RKO (cell line): Measurements from ENCODE around the gene NTM.

Experiments
- DNase-seq: peaks from one replicate; pipeline ENCODE4 v3.0.0-alpha.2; 2016; ENCODE audit warnings: low spot score

The NTM gene

DNA sequence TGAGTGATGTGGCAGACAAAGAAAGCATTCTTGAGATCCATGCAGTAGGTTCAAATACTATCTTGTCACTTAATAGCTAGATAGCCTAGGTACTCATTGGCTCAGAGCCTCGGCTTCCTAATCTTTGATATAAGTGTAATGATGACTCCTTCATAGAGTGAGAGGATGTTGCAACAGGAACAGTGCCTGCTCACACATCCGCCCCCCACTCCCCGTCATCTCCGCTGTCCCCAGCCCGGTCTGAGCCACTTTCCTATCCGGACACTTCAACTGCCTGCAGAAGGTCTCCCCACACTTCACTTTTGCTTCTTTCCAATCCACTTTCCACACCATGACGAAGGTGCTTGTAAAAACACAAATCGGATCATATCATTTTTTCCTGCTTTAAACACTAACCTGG lies 128.8 kb downstream of the NTM start:
- DNase-seq, result no peak

DNA sequence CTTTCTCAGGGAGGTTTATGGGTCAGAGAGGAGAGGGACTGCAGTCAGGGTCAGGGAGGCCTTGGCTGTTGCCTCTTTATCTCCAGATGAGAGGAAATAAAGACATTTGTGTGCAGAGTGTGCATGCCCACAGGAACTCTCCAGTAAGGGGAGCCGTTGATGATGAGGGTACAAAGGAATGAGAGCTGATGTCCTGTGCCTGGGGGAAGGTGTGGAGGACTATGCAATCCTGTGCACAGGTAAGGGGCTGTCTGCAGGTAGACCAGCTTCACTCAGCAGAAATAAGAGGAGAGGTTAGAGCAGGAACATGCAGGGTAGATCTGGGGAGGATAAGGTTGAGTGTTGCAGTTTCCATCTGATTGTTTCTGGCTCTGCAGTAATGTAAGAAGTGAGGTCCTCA lies 132.6 kb downstream of the NTM start:
- DNase-seq, result no peak

DNA sequence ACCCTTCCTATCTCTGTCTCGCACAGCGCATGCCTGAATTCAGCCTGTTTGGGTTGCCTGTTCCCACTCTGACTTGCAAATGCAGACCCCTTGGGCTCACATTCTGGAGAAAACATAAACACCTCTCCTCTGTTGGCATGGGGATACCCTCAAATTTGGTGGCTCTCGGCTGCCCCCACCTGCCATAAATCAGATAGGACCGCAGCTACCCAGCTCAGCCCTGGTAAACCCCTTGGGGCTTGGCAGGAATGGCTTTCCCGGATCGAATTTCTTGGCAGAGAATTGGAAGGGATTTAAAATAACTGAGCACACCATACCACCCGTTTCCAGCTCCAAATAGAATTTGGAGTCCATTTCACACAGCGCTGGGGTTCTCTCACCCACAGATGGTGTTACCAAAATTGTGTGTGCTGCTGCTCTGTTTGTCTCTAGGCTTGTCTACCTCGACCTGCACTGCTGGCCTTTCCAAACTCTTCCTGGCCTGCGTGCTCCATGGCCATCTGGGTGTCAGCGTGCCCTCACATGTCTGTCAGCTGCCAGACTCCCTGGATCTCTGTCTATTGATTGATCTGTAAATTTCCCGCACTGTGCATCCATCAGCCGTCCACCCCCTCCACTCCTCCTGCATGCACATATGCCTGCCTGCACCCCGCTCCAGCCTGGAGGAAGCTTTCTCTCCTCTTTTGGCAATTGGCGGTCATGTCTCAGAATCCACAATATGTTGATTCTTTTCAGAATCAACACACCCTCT lies 134.0 kb downstream of the NTM start:
- DNase-seq, result no peak

DNA sequence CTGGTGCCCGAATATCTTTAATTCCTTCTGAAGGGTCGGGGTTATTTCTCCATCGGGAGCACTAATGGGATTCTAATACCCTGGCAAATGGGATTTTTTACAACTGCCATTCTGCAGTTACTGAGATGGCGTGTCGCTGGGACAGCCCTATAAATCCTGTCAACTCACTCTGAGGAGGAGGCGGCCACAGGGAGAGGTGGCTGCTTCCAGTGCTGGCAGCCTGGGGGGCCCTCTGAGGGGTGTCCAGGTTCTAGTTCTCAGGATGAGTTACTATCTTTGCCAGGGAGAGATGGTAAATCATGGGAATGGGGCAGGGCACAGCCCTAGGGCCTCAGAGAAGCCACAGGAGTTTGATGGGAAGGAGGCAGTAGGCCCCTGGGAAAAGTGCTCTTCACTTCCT lies 135.9 kb downstream of the NTM start:
- no peak for DNase-seq

DNA sequence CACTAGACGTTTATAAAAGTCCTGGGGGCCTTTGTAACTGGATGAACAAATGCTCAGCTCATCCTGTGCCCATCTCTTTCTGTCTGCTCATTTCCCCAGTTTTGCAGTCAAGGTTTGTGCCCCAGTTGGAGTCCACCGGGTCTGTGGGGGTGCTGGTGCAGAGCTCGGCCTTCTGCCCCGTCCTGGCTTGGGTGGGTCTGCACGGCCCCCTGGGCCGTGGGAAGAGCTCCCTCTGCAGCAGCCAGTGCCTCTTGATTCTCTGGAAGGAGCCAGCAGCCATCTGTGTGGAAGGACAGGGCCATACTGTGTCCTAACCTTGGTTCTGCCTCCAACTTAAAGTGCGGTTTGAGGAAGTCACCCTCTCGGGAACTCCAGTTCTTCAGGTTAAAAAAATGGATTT lies 140.2 kb downstream of the NTM start:
- DNase-seq, result no peak

DNA sequence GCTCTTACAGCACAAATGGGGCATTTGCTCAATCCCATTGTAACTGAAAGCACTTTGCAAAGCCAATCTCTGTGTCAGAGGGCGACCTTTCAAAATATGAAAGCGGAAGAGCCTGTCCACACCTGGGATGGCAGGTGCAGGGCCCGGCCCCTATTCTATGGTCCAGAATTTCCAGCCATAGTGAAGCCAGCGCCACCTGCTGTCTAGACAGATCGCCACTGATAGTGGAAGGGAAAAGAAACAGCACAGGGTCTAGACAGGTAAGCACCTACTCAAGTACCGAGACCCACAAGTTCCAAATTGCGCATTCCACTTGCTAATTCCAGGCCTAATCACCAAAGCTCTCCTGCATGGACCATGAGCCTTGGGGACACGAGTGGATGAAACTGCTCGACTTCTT lies 141.4 kb downstream of the NTM start:
- no peak for DNase-seq

DNA sequence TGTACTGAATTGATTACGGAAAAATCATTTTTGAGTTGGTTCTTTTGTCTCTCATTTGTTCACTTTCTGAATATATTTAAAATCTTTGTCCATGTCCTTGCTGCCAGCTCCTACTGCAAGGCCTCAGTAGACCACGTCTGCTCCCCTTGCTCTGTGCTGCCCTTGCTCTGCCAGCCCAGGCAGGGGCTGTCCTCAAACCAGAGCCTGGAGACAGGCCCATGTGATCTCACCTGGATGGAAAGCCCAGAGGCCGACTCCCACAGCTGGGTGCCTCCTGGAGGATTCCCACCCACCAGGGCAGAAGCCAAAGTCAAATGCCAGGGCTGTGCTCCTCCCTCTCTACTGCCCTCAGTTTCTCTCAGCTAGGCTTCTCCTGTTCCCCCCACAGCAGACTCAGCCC lies 141.8 kb downstream of the NTM start:
- DNase-seq, result no peak

DNA sequence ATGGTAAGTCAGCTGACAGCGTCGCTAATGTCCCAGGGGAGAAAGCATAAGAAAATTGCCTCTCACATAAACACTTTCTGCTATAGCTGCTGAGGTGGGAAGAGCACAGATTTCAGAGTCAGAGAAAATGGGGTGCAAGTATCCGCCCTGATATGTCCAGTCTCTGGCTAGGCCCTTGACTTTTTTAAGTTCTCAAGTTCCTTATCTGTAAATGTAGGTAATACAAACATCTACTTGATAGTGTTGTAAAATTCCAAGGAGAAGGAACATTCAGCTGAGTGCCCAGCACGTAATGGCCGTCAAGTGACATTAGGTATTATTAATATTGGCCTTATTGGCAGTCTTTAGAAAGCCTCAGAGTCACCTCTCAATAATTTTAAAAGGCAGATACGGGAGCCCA lies 143.6 kb downstream of the NTM start:
- DNase-seq, result no peak

DNA sequence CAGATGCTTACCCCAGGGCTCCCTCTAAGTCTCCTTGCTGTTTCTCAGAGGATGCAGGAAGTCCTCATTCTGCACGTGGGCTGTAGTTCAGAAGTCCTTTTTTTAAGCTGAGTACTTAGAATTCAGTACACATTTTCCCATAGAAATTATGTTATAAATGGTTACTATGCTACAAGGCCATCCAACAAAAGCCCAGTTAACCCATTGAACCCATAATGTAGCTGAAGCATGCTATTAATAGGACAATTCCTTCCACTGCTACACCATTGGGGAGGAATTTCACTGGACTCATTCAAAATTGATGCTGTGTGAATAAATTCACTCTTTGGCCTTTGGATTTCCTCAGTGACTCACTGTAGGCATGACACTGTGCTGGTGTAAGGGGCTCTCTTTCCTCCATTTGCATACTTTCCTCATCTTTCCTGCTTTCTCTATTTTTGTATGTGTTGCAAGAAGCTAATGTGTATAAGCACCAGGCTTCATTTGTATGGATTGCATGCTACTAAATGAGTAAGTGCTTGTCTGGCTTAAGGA lies 148.0 kb downstream of the NTM start:
- DNase-seq, result no peak

DNA sequence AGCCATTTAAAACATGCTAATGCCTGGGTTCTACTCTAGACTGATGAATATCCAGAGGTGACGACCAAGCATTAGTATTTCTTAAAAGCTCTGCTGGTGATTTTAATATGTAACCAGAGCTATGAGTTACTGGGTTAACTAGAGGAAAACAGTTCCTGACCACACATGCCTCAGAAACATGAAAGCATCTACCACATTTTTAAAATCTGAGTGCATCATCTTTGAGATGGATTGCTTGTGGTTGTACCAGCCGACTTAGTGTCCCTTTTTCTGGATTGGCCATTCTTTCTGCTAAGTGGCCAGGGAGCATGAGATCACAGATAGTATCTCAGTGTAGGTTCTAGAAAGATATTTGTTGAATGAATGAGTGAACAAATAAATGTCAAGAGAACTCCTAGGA lies 152.4 kb downstream of the NTM start:
- no peak for DNase-seq

DNA sequence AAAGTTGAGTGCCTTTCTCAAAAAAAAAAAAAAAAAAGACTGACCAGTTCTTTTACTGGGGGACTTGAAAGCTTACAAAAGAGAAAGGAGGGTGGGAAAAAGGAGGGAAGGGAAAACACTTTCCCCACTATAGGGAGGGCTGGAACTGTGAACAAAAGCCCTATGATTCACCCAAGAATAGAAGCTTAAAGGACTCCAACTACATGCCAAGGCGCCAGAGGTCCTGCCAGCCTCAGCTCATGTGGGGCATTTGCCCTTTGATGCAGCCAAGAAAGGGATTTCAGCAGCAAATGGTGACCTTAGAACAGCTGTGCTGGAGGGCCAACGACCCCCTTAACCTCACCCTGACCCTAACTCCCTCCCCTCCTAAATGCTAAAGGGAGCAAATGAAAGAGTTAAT lies 160.0 kb downstream of the NTM start:
- no peak for DNase-seq

DNA sequence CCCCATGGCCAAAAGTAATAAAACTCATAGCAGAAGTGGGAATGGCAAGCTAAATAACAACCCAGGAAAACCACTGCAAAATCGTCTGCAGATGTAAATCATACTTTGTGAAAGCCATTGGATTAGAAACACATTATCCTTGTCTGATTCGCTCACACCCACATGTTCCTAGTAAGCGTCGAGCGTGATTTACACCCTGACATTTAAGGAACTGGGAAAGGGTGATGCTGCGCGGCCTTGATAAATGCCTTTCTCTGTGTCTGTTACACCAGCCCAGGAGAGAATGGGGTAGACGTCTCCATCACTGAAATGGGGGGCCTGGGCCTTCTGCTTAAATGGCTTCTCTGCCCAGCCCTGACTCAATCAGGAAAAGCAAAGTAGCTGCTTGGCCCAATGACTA lies 162.7 kb downstream of the NTM start:
- no peak for DNase-seq

DNA sequence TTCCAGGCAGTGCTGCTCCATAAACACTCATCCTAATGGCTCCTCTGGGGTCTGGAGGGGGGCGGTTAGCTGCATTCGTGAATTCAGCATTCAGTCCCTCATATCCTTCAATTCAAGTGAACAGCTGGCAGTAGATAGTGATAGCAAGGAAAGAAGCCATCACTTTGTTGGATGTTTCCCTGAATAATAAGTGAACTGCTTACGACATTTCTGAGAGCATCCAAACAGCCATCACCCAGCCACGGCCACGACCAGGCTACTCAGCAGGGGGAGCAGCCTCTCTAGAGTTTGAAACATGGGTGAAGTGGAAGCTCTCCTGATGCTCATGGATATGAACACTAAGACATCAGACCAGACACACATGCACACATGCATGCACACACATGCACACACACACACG lies 163.6 kb downstream of the NTM start:
- DNase-seq, result no peak

DNA sequence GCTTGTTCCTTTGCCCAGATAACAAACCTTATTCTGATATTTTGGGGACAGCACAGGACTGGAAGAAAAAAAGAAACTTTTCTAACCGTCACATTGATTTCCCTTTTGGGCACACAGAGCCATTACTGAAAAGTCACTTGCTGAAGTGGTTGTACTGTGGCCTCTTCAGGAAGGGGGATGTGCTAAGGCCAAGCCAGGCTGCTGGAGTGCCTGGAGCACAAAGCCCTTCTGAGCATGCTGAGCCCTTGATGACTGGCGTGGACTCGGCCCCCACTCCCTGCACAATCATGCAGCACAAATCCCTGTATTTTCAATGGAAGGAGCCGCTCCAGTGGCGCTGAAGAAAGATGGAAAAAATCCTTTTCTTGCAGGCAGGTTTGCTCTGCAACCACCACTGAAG lies 164.2 kb downstream of the NTM start:
- DNase-seq, result no peak

DNA sequence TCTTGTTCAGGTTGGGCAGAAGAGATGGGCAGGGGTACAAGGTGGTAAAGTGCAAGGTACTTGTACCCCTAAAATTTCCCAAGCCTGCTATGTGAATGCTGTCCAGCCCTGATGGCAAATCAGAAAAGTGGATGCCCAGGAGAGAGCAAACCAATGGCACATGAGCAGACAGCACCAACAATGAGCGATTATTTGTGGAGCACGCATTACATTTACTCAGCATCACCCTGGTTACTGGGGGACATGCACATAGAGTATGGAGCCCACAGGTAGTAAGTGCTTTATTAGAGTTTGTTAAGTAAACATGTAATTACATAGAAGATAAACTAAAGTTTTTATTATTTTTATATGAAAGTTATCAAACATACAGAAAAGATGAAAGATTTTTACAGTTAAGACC lies 165.7 kb downstream of the NTM start:
- DNase-seq, result no peak

DNA sequence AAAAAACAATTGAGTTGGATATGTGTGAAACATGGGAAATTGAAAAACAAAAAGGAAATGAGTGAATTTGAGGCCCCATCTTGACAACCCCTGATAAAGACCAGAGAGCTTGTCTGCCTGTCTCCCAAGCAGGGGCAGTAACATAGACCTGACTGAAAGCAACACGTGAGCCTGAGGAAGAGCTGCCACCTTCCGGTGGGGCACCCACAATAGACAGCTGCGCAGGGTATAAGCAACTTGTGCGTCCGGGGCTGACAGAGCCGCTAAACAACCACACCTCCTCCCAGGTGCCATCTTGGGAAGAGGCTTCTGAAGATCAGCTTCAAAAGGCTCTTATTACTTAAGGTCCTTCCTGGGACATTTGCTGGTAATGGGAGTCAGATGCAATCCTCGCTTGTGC lies 166.8 kb downstream of the NTM start:
- no peak for DNase-seq

DNA sequence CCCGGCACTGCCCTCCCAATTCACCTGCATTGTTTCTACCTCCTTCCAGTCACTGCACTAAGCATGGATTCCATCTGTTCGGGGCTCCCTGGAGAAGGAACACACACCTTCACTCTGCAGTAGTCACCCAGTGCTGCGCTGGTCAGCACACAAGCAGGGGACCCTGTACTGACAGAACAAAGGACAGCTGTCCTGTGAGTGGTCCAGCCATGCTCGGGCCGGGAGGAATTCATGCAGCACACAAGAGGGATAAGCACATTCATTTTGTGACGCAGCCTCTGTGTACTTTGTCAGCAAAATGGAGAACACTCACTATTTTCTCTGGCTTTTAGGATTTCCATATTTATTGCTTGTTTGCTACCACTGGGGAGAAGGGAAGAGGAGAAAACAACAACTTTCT lies 167.3 kb downstream of the NTM start:
- no peak for DNase-seq

DNA sequence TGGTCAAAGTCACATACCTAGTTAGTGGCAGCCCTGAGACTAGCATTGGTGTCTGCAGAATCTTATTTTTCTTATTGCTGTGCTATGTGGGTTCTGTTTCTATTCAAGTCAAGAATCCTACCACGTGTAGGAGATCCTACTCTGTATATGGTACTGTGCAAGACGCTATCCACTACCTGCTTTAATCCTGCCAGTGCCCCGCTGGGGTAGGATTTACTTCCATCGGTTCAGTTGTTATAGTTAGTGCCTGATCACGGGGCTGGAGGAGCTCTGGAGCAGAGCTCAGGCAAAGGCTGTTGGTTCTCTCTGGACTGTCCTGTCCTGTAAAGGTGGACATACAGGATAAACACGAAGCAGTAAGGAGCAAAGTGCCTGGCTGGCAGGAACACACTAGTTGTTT lies 167.9 kb downstream of the NTM start:
- no peak for DNase-seq

DNA sequence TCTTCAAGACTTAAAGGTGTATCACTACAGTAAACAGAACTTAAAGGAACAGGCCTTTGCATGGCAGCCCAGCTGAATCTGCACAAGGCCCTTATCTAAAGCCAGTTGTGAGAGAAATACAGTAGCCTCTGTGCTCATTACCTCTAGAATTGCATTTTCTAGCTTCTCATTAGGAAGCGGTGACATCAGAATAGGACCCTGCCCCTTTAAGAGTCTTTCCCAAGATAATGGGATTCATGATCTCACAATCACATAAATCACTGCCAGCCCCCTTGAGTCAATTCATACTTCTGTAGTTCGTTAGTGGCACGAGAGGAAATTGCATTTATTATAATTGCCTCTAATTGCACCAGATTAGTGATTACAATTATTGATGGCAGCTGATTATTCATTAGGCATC lies 170.3 kb downstream of the NTM start:
- DNase-seq, result no peak

DNA sequence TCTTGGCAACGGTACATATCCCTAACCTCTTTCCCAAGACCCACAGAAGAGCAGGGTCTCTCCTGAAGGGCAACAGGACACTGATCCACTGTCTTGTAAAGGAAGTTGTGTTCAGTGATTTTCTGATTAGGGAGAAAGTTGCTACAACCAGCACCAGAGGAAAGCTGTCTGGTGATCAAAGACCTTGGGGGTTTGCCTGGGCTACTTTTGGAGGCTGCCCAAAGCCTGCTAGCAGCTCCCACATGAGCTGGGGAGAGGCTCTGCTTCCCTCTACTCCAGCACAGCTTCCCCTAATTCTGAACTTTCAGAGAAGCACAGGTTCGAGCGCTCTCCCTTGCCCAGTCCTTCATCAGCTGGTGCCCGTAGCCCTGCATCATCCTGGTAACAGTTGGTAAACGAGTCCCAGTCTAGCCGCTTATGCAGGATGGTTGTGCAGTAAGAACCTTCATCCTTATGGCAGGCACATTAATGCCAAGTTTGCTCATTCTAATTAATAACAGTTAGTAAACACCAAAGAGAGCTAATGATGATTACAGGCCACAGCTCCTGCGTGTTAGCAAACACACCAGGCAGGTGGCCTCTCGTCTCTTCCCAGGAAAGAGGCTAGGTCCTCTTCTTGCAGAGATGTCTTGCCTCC lies 173.1 kb downstream of the NTM start:
- DNase-seq, result no peak

DNA sequence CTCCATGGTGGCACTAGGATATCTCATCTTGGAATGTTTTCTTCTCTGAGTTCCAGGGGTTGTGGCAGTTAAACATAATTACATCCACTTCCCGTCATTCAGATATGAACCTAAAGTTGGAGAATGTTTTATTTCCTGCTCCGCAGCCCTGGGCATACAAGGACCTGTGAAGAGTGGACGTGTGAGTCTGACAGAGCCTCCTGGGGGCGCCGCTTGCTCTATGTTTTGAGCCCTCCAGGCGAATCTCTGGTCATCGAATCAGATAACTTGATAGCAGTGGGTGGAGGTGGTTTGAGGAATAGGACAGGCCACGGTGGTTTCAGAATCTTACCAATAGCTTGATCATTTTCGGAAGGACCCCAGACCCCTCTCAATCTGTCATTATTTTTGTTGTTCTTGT lies 174.2 kb downstream of the NTM start:
- no peak for DNase-seq

DNA sequence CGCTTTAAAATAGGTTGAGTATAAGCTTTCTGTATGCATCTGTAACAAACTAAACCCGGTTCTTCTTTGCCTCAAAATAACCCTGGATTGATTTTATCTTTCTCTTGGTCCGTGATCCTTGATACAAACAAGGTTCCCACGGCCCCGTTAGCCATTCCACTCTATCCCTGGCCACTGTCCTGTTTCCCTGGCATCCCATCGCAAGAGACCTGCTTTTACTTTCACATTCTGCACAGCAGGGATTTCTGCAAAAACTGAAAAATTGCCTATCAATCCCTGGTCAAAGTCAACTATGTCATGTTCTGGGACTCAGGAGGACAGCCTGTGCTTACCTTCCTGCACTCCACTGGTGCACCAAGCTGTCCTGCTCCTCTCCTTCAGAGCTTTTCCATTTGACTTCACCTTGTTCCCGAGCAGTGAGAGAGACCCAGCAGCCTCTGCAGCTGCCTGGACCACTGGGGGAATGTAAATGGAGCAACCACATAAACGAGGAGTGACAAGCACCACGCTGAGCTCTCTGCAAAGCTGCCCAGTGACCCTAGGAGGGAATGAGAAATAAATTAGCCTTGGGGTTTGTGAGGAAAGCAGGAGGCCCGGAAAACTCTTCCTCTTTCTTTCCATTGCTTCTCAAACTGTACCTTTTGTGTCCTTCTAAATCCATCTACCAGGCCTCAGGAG lies 175.9 kb downstream of the NTM start:
- DNase-seq, result no peak

DNA sequence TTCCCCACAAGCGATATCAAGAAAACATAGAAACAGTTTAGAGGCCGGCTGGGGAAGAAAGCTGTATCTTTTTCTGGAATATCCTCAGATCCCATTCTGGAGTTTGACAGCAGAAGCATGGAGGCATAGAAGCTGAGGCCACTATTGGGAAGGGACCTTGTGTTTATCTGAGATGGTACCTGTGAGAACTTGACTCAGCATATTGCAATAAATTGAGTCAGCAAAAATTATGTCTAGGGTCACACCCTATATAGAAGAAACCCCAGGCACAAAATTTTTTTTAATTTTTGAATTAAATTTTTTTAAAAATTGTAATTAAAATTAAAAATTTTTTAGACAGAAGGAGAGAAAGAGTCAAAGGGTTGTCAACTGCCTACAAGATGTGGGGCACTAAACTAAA lies 178.7 kb downstream of the NTM start:
- no peak for DNase-seq
